NCI-H82 treated with DMSO at 0.1 percent for 48 hours (cell line): ENCODE results near the gene TRUB2.

ENCODE experiments used
- DNase-seq: peaks from one replicate; lab custom pipeline; 2025; ENCODE audit not compliant: unreplicated experiment; lab: John Stamatoyannopoulos, UW

The TRUB2 gene

DNA sequence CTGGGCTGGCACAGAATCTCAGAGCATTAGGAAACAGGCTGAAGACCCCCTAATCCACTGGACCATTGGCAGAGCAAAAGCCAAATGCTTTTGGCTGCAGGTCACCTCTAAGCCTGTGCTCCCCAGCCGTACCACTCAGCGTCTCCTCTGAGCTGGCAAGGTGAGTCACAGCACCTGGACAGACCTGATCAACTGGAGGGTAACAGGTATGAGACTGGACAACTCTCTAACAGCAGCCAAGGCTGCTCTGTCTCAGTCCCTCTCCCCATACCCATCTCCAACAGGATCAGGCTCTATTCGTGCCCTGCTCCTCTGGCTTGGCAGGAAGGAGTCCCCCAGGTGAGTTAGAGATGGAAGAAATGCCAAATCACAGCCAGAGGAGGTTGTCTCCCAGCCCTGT lies 51.1 kb downstream of the TRUB2 start:
- no peak for DNase-seq

DNA sequence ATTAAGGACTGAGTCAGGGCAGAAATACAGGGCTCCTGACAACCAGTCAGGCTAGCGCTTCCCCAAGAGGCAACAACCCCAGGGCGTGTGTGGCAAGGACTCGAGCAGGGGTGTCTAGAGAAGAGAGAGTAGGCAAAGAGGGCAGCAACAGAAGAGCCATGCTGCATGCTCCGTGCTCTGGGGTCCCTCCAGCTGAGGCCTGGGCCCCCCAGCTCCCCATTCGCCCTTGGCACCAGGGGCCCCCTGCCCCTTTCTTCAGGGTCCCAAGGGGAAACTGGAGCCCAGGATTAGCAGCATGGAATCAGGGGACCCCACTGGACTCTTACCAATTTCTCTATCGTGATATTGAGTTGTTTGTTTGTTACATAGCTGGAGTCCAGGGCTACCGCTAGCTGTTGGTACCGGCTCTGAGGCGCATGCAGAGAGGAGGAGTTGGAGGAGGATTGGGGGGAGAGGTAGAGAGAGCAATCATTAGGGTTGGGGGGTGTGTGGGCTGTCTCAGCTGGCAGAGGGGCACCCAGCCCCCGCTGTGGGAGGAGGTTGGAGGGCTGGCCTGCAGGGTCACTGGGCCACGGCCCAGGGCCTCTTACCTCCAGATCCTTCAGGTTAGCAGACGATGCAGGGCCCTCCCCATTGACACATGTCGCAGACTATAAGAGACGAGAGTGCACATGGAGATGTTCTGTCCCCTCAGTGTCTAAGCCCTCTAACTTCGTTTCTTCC lies 55.2 kb downstream of the TRUB2 start:
- DNase-seq = no peak

DNA sequence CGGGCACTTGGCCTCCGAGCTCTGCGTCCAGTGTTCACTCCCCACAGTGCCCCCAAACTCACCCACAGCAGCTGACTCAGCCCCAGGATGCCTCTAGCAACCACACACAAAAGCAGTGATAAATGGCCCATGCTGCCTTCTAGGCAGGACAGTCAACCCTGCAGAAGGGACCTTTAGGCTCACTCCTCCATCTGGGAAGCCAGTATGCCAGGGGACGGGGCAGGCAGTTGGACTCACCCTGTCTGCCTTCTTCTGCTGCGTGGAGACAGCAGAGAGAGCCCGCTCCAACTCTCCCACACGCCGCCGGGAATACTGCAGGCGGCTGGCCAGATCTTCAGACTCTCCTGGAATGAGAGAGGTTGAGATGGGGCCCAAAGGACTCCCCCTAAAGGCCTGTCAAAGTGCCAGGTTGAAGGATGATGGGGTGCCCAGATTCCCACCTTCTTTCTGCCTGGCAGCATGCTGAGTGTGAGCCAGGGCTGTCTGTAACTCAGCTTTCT lies 56.8 kb downstream of the TRUB2 start:
- DNase-seq = no peak

DNA sequence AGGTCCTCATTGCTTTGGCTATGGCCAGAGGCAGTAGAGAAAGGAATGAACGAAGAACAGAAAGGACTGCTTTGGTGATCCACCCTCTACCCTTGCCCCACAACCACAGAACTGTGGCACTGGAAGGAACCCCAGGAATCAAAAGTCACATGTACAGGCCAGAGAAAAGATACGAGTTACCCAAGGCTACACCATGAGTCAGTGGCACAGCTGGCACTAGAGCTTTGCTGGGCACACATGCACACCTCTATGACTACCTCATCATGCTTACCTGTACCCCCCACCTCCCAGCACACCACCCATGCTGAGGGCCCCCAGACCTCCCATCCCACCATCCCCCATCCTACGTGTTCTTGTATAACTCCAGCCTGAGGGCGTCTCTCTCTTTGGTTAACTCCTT lies 59.6 kb downstream of the TRUB2 start:
- DNase-seq = no peak

DNA sequence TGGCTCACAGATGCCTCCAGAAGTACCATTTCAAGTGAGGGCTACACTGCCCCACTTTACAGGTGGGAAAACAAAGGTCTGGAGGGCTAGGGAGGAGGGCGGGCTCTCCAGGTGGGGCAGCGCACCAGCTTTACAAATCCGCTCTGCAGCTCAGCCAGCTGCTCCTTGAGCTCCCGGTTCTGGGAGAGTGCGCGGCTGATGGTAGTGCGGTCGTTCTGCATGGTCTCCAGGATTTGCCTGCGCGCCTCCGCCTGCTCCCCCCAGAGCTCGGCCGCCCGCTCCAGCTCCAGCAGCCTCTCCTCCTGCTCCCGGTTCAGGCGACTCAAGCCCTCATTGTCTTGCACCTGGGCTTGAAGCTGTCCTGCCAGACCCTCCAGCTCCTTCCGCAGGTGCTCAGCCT lies 61.9 kb downstream of the TRUB2 start:
- no peak for DNase-seq

DNA sequence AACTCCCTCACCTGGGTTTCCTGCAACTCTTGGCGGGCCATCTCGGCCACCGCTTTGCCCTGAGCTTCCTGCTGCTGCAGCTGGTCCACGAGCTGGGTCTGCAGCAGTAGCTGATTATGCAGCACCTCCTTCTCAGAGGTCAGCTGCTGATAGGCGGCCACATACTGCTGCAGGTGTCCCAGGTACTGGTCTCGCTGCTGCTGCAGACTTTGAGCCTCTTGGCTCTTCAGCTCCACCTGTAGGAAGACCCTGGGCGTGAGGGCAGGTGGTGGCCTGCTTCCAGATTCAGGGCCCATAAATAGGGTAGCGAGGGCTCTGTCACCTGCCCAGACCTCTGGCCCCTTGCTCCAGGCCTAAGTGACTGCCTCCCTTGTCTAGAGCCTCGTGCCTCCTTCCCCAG lies 63.1 kb downstream of the TRUB2 start:
- no peak for DNase-seq

DNA sequence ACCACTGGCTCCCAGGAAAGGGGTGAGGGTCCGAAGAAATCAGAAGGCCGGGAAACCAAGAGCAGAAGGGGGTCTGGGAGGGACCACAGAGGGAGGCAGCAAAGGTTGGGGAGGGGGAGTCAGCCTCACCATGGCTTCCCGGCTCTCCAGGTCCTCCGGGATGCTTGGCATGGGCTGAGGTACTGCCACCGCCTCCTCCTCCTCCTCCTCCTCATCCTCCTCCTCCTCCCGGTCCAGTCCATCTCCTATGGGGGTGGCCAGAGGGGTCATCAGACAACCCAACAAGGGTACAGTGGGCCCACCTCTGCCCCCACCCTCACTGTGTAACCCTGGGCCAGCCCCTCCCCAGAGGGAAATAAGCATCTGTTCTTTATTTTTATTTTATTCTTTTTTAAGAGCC lies 63.9 kb downstream of the TRUB2 start:
- no peak for DNase-seq

DNA sequence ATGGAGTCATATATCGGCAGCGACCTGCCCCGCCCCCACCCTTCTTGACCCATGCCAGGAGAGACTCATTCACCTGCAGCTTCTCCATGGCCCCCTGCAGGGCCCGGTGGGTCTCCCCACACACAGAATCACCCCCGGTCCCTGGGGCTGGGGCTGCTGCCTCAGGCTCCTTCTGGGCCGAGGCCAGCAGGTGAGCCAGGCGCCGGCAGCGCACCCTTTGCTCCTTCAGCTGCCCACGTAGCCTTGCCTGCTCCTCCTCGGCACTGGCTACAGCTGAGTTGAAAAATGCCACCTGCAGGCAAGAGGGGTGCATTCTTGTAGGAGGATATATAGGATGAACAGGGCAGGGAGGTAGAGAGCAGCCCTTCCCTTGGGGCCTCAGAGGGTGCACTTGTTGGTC lies 64.3 kb downstream of the TRUB2 start:
- no peak for DNase-seq

DNA sequence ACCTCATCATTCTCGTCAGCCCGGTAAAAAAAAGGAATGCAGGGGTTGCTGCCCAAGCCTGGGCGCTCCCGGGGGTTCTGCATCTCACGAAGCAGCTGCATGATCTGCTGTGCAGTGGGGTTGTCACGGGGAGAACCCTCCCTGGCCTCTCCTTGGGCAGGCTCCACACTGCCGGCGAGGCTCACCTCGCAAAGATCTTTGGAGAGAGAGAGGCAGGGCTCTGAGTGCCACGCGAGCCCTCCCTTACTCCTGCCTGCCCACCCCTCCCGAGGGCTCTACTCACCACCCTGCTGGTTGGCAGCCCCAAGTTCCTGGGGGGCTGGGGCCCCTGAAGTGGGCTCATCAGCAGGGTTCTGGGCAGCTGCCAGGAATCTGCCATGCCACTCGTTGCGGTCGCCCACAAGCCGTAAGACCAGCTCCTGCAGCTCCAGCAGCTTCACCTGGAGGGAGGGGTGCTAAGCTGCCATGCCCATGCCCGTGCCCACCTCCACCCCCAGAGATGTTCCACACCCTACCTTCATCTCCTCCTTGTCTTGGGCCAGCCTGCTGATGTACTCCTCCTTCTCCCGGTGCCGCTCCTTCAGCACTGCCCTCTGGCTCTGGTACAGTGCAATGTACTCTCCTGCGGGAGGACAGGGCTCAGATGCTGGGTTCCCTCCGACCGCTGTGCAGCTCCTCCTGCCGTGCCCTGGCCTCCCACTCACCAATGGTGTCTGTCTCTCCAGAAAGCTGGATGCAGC lies 65.0 kb downstream of the TRUB2 start:
- DNase-seq = no peak
